ENCODE data around the gene DPH1.
"Not testable (repeated sequence)": the region's sequence is repeated elsewhere in the genome, so short reads cannot be mapped to it uniquely, and the experiment has no call there.

Gene DPH1

DNA sequence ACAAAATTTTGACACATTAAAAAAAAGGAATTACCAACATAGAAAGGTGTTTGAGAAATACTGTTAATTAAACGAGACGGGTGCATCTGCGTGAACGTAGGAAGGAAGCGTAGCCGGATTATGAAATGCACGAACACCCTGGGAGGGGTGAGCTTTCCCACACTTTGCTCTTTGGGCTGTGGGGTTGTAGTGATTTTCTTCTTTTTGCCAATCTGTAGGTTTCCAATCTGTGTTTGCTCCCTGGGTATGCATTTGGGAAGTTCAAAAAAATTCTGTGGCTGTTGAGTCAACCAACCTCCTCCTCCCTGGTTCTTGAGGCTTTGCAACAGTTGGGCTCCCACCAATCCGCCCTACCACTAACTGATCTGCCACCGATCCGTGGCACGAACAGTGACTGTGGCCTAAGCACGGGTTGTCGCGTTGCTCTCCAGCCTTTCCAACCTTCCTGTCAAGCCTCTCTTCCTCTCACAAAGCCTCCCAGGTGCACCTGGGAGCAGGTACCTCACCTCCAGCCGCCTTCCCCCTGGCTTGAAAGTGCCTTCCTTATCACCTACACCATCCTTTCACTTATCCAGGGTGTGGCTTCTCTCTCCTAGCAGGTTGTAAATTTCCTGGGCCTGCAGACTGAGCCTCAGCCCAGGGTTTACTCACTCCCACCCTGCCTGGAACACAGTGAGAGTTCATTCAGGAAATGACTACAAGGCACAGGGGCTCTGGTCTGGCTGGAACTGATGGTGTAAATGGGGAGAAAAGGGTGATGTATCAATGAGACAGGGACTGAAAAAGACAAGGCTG is 21.4 kb upstream of the DPH1 start:
- no peak for DNase-seq

DNA sequence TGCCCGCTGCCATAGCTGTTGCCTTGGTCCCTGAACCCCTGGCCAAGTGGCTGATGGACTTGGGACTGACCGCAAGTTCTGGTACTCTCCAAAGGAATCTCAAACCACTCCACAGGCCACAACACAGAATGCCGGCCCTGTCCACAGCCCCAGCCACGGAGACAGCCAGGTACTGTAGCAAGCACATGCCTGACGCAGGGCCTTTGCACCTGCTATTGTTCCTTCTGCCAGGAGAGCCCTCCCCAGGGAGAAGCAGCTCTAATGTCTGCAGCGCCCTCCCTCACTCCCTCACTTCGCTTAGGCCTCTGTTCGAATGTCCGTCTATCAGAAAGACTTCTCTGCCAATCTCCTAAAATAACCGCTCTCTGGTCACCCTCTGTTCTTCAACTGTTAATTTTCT is 20.2 kb upstream of the DPH1 start:
- DNase-seq, result no peak

DNA sequence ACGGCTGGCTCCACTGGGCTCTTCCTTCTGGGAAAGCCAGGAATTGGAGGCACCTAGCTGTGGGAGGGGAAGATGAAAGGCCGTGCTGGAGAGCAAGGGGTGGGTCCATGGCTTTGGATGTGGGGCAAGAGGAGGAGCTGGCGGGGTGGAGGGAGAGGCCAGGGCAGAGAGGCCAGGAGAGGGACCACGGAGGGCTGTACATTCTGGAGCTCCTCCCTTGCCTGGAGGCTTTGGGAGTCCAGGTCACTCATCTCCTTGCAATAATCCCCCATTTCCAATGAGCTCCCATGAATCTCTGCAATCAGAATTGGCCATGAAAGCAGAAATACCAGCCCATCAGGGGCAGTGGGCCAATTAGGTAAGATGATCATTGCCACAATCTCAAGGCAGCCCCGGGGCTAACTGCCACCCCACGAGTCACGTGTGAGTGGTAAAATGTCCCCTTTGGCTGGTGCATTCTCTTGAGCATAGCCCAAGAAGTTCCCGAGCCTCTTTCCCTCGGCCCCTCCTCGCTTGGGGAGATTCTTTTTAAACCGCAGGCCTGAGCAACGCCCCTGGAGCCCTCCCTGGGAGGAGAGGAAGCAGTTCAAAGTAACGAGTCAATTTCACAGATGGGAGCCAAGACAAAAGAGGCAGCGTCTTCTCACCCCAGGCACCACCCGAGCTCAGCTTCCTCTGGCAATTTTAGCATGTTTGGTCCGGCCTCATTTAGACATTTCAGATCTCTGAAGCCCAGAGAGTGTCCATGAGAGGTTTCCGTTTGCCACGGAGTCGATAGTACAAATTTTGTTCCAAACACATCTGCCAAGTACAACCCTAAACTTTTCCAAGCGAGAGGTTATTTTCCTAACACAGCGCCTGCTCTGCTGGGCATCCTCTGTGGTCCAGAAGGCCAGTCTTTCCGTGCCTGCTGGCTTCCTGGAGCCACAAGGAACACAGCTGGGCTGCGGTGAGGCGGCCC is 18.3 kb upstream of the DPH1 start:
- DNase-seq, result no peak

DNA sequence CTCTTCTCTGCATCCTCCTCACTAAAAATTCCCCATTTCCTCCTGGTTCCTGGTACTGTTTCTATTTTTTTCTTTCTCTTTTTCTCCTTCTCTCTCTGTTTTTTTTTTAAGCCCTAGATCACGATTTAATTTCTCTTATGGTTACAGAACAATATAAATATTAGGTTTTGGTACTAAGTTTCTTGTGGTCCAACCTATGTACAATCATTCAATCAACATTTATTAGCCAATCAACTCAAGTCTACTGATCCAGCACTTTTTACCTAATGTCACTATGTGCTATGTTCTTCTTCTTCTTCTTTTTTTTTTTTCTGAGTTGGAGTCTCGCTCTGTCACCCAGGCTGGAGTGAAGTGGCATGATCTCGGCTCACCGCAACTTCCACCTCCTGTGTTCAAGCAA is 17.5 kb upstream of the DPH1 start:
- no peak for DNase-seq

DNA sequence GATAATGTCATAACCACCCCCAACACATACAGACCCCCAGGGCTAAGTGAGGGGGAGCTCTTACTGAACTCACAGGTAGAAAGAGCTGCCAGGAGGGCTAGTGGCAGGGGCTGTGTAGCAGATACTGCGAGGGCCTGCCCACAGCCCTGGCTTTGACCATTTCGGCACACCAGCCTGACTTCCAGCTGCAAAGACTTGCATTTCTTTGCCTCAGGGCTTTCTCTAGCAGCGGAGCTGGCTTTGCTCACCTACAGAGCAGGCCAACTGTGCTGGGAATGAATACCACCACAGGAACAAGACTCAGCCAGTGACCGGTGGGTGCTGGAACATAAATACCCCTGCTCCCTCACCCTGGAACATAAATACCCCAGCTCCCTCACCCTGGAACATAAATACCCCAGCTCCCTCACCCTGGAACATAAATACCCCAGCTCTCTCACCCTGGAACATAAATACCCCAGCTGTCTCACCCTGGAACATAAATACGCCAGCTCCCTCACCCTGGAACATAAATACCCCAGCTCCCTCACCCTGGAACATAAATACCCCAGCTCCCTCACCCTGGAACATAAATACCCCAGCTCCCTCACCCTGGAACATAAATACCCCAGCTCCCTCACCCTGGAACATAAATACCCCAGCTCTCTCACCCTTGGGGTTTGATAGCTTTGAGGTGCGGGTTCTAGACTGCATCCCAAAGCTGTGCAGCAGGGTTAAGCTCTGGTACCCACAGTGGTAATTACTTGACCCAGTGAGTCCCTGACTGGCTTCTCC is 16.5 kb upstream of the DPH1 start:
- DNase-seq, result not testable (repeated sequence)

DNA sequence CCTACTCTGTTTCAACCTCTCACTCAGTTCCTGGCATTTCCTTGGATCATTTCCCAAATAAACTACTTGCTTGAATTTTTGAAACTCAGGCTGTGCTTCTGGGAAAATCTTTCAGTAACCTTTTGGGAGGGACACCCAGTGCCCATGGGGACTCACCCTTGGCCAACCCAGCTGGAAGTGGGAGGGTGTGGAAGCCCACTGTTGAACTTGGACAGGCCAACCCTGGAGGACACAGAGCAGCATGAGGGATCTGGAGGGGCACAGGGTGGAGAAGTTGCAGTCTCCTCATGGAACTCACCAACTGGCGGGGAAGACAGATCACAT is 16.0 kb upstream of the DPH1 start:
- DNase-seq, result no peak

DNA sequence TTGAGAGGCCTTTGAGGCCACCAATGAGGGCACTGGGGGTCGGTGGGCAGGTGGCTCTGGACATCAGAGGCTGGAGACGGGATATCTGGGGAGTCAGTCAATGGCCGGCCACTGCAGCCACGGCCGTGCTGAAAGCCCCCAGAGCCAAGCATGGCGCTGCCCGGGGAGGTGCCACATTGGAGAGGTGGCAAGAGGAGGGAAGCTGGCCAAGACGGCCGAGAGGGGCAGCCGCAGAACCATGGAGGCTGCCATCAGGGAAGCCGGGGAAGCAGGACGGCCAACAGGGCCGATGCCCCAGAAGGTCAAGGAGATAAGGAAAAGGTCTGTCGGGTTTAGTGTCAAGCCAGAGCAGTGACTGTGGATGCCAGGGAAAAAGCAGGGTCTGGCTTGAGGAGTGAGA is 14.6 kb upstream of the DPH1 start:
- no peak for DNase-seq

DNA sequence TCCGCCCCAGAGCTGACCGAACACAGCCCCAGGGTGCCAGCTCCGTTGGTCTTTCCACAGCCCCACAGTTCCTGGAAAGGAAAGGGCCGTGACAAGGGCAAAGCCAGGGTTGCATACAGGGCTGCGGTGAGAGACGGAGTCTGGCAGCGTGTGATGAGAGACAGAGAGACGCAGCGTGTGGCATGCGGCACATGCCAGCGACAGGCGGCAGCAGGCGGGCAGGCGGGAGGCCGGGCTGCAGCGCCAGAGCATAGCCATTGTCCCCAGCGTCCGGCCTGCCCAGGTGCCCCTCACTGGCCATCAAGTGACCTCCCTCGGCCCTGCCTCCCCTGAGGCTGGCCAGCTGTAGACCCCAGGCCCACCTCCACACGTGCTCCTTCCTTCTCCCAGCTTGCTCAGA is 13.5 kb upstream of the DPH1 start:
- no peak for DNase-seq

DNA sequence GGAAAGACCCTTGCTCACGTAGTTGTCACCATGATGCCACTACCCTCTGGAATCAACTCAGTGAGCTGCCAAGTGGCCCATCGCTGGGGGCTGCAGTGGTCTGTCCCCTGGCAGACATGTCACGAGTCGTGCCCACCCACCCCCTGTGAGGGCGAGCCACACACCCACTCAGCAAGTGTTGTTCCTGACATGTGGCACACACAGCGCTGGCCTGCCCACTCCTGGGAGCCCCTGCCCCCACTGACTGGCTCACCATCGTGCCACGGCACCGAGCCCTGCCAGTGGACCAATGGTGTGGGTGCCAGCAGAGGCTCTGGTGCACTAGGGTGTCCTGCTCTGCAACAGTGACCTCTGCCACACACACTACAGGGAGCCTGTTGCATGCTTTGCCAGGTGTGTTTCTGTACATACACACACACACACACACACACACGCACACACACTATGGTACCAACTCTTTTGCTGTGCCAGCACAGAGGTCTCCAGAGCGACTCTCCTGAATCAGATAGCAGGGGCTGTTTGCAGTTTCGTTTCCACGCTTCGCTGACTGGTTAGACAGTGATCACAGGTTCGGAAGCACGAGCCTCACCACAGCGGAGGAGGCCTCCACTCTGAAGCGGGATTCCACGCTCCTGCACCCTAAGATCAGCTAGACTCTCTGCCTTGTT is 12.5 kb upstream of the DPH1 start:
- DNase-seq, result no peak

DNA sequence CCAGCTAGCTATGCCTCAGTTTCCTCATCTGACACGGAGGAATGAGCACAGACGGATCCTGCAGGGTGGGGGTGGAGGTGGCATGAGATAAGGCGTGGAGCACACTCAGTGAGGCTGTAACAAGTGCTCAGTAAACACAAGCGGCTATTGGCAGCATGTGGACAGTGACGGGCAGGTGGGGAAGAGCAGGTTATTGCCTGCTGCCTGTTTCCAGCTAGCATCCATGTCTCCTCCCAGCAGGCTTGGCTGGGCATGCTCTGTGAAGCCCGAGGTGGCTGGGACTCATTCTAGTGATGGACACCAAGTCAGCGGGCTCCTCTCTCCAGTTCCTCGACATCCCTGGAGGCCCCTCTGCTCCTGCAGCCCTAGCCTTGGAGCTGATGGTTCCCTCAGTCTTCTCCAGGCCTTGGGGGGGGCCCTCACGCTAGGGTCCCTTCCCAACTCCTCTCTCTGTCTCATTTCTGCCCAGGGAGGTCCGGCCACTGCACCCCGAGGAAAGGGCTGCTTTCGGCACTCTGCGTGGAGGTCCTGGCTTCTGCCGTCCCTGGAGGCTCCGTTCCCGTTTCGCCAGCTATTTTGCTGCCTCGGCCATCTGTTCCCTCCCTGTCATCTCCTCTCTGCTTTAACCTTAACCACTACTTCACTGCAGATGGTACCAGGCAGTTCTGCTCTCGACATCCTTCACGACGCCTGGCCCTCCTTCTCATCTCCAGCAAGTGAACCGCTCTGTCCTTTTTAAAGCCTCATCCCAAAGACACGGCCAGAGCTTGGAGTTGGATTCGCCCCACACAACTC is 11.0 kb upstream of the DPH1 start:
- DNase-seq, result no peak

DNA sequence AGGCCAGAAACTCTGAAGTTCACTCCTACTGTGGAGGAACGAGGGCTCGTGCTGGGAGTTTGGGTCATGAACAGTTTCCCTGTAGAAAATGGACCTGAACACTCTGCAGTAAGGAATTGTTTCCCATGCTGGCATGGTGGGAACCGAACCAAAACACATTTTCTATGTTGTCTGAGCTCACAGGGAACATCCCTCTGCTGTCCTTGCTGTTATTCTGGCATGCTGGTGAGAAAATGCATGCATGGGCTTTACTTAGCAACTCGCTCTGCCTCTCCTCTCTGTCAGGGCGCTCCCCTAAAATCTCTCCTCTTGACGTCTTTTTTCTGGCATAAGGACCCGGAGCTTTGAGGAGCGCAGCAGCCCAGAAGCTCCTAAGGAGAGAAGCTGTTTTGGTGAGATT is 10.2 kb upstream of the DPH1 start:
- no peak for DNase-seq

DNA sequence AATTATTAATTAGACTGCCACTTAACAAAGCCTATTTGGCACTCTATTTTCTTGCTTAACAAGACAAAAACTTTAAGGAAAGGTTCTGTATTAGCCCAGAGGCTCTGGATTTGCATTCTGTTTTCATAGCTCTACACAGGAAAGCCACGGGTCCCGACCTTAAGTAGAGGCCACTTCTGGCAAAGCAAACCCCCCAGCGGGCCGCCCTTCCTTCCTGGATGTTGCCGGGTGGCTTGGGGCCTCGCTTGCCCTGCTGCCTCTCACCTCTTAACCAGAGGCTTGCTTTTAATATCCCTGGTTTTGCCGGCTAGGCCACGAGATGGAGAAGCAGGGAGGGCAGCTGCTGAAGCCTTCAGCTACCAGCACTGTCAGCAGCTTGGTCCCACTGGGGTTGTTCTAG is 9.2 kb upstream of the DPH1 start:
- no peak for DNase-seq

DNA sequence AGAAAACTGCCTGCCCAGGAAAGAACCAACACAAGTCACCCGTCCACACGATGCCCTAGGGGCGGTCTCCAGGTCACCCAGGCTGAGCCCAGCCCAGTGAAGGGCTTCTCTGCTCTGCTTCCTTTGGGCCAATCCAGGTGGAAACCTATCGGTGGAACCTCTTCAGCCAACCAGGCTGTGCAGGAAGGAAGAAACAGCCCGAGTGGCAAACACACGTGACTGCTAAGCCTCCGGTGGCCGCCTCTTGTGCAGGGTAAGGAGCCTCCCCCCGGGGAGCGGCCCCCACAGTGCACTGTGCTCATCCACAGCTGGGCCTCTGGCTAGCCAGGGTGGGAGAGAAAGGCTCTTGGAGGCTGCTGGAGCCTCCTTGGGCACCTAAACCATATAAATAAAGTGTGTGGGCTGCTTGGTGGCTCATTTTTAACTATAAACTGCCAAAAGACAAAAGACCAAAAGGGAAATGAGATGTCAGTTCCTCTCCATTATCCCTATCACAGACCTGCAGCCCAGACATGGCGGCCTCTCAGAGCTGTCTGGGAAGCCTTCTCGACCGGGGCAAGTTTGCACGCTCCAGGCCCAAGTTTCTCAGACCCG is 7.2 kb upstream of the DPH1 start:
- DNase-seq, result no peak

DNA sequence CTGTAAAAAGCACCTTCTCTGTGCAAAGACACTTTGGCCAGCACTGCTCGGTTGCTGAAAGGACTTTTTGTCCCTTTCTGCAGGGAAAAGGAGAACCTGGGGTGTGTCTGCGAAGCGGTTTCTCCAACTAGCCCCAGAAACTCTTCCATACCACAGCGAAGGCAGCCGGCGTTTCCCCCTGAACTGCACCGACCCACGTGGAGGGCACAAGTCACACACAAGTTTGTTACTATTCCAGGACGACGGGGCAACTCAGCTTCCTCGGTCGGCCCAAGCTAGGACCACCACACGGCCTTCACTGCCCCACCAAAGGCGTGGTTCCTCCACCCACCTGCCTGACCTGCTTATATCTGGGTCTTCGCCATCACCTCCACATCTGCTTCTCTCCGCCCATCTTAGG is 6.7 kb upstream of the DPH1 start:
- DNase-seq, result no peak

DNA sequence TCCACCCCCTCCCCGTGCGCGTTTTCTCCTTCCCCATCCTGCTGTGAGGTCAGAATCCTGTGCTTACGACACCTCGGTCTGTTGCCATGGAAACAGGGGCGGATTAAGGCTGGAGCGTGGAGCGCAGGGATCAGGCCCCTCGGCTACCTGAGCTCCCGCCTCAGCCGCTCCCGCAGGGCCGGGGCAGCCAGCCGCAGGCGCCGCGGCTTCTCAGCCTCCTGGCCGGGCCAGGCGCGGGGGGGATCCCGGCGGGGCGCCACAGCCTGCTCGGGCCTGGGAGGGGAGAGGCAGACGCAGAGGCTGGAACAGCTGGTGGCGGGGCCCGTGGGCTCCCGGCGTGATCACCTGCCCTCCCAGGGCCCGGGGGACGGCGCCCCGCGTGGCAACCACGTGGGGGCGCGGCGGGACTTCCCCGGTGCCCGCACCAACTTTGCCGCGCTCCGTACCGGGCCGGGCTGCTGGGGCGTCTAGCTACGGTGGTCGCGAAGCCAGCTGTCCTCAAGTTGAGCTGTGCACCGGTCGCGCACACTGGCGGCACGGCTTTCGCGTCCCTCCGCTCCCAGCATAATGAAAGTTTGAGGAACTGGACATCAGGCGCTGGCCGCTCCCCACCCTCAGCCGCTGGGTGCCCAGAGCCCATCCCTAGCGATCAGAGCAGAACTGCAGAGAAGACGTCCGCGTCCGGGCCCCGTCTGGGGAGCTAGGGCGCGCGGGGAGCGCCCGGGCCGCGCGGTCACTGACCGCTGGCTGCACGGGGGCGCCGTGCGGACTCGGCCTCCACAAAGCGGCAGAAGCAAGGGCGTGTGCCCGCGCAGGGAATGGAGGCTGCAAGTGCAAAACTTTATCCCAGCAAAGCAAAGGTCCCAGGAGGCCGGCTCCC is 6.0 kb upstream of the DPH1 start:
- DNase-seq, result peak; percentile 29

DNA sequence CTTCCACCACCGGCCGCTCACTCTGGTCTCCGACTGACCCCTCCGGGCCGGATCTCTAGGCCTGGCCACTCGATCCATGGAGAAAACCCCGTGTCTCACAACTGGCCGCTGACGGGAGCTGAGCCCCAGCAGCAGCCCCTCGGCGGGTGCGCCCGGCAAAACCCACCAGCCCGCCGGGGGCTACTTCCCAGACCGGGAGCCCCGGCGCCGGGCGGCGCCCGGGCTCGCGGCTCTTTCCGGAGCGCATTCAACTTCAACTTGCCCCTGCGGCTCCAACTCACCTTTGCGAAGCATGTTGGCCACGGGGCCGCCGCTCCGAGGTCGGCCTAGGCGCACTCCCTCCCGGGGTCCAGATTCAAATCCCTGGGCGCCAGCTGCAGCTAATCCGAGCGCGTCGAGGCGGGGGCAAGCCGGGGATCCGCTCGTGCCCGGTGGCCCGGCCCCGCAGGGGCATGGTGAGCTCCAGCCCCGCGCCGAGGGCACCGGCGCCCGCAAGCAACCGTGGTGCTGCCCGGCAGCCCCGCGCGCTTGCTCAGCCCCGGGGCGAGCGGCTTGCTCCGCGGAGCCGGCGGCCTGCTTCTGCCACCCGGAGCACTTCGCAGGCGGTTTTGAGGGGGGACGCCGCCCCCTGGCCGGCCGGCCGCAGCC is 5.3 kb upstream of the DPH1 start:
- no peak for DNase-seq

DNA sequence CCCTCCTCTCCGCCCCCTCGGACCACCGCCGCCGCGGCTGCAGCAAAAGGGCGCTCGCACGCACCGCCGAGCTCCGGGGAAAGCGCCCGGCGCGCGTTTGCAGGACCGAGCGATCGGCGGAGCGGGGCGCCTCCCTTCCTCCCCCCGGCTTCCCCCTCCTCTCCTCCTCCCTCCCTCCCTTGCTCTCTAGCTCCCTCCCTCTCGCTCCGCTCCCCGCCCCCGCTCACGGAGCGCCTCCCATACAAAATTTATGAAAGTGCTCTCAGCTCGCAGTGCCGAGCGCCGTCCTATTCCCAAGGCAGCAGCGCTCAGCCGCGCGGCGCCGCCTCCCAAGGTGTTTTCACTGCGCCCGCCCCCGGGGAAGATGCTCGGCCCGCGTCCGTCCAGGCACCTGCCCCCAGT is 4.7 kb upstream of the DPH1 start, which contains the start of gene RTN4RL1:
RTN4RL1 (minus strand) TSS at position 115 of the 402 bp plus-strand sequence. CDS start 469 bp downstream, outside the sequence.
- DNase-seq, result peak; percentile 32

DNA sequence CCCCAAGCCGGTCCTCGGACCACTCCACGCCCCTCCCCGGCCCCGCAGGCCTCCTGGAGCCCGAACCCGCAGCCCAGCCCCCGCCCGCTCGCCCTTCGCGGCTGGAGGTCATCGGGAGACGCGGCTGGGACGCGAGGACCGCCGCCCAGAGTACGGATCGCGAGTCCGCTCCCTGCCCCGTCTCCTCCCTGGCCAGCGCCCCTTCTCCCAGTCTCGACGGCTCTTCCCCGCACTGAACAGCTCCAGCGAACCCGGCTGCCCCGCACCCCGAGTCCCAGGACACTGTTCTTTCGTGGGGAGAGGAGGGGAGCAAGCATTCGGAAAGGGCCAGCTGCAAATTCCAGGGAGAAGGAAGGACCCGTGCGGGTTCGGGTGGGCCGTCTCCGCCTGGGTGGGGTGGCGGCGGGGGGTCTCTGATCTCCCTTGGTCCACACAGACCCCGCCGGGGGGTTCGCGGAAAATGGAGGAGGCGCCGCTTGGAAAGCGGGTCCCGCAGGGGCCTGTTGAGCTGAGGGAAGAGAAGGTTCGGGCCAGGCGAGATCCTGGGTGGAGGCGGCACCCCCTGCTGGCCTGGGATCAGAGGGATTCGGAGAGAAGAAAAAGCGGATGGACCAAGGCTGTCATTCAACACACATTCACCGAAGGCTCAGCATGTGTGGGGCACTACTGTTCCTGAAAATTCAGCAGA is 4.2 kb upstream of the DPH1 start:
- DNase-seq, result peak; percentile 34

DNA sequence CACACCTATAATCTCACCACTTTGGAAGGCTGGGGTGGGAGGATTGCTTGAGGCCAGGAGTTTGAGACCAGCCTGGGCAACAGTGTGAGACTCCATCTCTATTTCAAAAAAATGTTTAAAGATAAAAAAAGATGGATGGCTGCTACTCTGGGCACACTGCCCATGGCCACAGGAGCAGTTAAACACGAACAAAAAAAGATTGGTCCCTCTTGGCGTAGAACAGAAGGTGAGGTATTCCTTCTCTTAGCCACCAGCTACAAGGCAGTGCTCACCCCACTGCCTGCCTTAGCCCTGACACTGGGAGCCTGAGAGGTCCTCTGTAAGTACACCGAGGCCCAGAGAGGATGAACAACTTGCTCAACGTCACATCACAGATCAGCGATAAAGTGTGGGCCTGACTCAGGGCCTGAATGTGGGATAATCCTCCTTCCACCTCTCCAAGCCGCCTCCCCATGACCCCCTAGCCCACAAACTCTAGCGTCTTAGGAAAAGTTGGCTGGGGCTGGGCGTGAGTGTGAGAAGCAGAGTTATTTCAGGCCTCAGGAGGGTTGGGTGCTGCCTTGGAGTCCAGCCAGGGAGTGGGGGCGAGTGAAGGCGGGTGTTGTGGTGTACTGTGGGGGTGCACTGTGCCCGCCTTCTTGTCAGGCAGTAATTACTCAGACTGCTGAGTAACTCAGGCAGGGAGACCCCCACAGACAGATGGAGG is 2.3 kb upstream of the DPH1 start:
- no peak for DNase-seq

Measured in midbrain (tissue), 1 donor.